ENCODE data around the gene HNRNPLL. TPM values are rescaled to one million over a fixed set of nuclear protein-coding genes. Genes with fewer than 3 reads are reported as not detected.

Gene HNRNPLL
- total and polyA plus RNA-seq, 2 of the 13 experiments (the other 11 are each of a cell fraction or from before 2014, with no cell fraction given) = 49.4 to 103 TPM

GRCh38 chr2:38528008-38528442 lies 74.7 kb downstream of the HNRNPLL start (continued):
- no peak for TF ChIP-seq SETDB1 (CRISPR knock-in tag; IDR thresholded peaks at IDR 0.05; ENCODE audit: borderline replicate concordance)
- no peak for TF ChIP-seq GRHL1 (CRISPR knock-in tag; conservative IDR thresholded peaks at IDR 0.05)
- no peak for TF ChIP-seq MZF1 (CRISPR knock-in tag; IDR thresholded peaks at IDR 0.05; ENCODE audit: borderline replicate concordance)
- TF ChIP-seq CEBPB (IDR thresholded peaks at IDR 0.05; ENCODE audit: borderline replicate concordance, low read depth, low read length) = no peak
- no peak for TF ChIP-seq RBM39 (IDR thresholded peaks at IDR 0.05; ENCODE audit: low read depth, low read length, poor library complexity, severe bottlenecking)
- no peak for TF ChIP-seq TEAD2 (CRISPR knock-in tag; IDR thresholded peaks at IDR 0.05)
- TF ChIP-seq ZNF772 (CRISPR knock-in tag; IDR thresholded peaks at IDR 0.05) = no peak
- no peak for TF ChIP-seq SIX1 (CRISPR knock-in tag; IDR thresholded peaks at IDR 0.05; ENCODE audit: borderline replicate concordance)
- TF ChIP-seq TCF7L2 (IDR thresholded peaks at IDR 0.05; ENCODE audit: low read depth, low read length) = no peak
- TF ChIP-seq SCMH1 (CRISPR knock-in tag; IDR thresholded peaks at IDR 0.05; ENCODE audit: borderline replicate concordance) = no peak
- no peak for TF ChIP-seq PHF8 (CRISPR knock-in tag; IDR thresholded peaks at IDR 0.05)
- no peak for TF ChIP-seq ZBTB46 (CRISPR knock-in tag; IDR thresholded peaks at IDR 0.05; ENCODE audit: borderline replicate concordance)
- peak; percentile 27; the same call in 1 of the 2 replicates for TF ChIP-seq HOXA3 (CRISPR knock-in tag; IDR thresholded peaks at IDR 0.05)
- peak; percentile 64 for TF ChIP-seq ZNF687 (CRISPR knock-in tag; IDR thresholded peaks at IDR 0.05)
- TF ChIP-seq FOXA1 (IDR thresholded peaks at IDR 0.05) = no peak
- TF ChIP-seq FOXA1 (CRISPR knock-in tag; IDR thresholded peaks at IDR 0.05) = 0 out of 2 replicates have a peak, but pooled peaks have one; percentile 16
- no peak for TF ChIP-seq IRF2 (CRISPR knock-in tag; IDR thresholded peaks at IDR 0.05)
- no peak for TF ChIP-seq ZNF564 (CRISPR knock-in tag; IDR thresholded peaks at IDR 0.05)
- TF ChIP-seq ZNF280B (CRISPR knock-in tag; IDR thresholded peaks at IDR 0.05; ENCODE audit: borderline replicate concordance) = no peak
- TF ChIP-seq MYPOP (CRISPR knock-in tag; IDR thresholded peaks at IDR 0.05) = no peak
- TF ChIP-seq REXO4 (CRISPR knock-in tag; IDR thresholded peaks at IDR 0.05; ENCODE audit: borderline replicate concordance) = no peak
